HepG2 (cell line): ENCODE measurements around the gene COX5B.

Experiments used
- CTCF ChIP-seq: sonication (generic); formaldehyde crosslinking; IDR thresholded peaks from 2 replicates; pipeline ENCODE4 v1.5.0; 2020; ENCODE audit warnings: mild to moderate bottlenecking, missing genetic modification reagents, moderate library complexity
- MAFK ChIP-seq, 2 experiments: IDR thresholded peaks in 1 of 2; conservative IDR thresholded peaks in 1 of 2; 2 replicates each; pipeline ENCODE4 v1.6.1; 2011; ENCODE audit warnings: improper control_type of control experiment in 2 of 2, low read length in 2 of 2
- REXO4 ChIP-seq: sonication (generic); formaldehyde crosslinking; IDR thresholded peaks from 2 replicates; pipeline ENCODE4 v1.8.0; 2022; ENCODE audit warnings: missing genetic modification reagents, mild to moderate bottlenecking, borderline replicate concordance

- no peak for TF ChIP-seq MAFK (conservative IDR thresholded peaks at IDR 0.05 in 1 of 2, IDR thresholded peaks at IDR 0.05 in 1 of 2; ENCODE audit: low read length in 2 of 2)
- TF ChIP-seq CTCF (CRISPR knock-in tag) = no peak
- TF ChIP-seq REXO4 (CRISPR knock-in tag) = no peak
Measured at GRCh38 chr2:97676620-97677019, 30.8 kb downstream of the COX5B start.
